Activated CD4-positive, alpha-beta T cell treated with anti-CD3 and anti-CD28 coated beads for 36 hours (primary cell): ENCODE measurements around the gene ABR. TPM values are rescaled to one million over a fixed set of nuclear protein-coding genes. Genes with fewer than 3 reads are reported as not detected.
A peak's percentile ranks its signal among the peaks of the same experiment; 100 is the strongest.

Source experiments
- ATAC-seq: fragments of 200-7000 bp; cut with Tn5 transposase; one replicate; pipeline ENCODE4 v1.10.0; 2021; ENCODE audit warnings: mild to moderate bottlenecking, moderate library complexity
- CTCF ChIA-PET: fragments of 350-600 bp; sonication (Branson Sonifier 250); formaldehyde crosslinking; loops from one replicate; lab custom pipeline; 2021; ENCODE audit warnings: antibody characterized with exemption; lab: Charles Lee
- POLR2A ChIA-PET: fragments of 350-600 bp; sonication (Branson Sonifier 250); formaldehyde crosslinking; loops from one replicate; lab custom pipeline; 2021; ENCODE audit warnings: antibody characterized with exemption, inconsistent platforms; lab: Charles Lee
- DNase-seq: peaks from one replicate; pipeline ENCODE4 v3.0.0-alpha.2; 2020
- H3K27ac Mint-ChIP-seq: one replicate; pipeline ENCODE4 v1.8.0; 2021; ENCODE audit warnings: mixed read lengths
- H3K27me3 Mint-ChIP-seq: one replicate; pipeline ENCODE4 v1.8.0; 2021; ENCODE audit warnings: mixed read lengths
- H3K36me3 Mint-ChIP-seq: one replicate; pipeline ENCODE4 v1.8.0; 2021; ENCODE audit warnings: low read depth, mixed read lengths
- H3K4me1 Mint-ChIP-seq: one replicate; pipeline ENCODE4 v1.8.0; 2021; ENCODE audit warnings: mixed read lengths
- H3K4me3 Mint-ChIP-seq: one replicate; pipeline ENCODE4 v1.8.0; 2021; ENCODE audit warnings: mild to moderate bottlenecking, moderate library complexity, mixed read lengths
- H3K9me3 Mint-ChIP-seq: one replicate; pipeline ENCODE4 v1.8.0; 2021; ENCODE audit warnings: low read depth, mixed read lengths
- intact Hi-C, 2 experiments: fragments of 100-400 bp; cut with DNase I in 1 of 2; cut with micrococcal nuclease in 1 of 2; formaldehyde crosslinking; loops; one replicate each; pipeline versions ENCODE4 v1.14.2 to v1.15.1; 2022 to 2024; cut with DNase I, micrococcal nuclease
- total RNA-seq, 2 experiments: library from RNA; stranded (reverse); gene quantifications; one replicate each; pipeline ENCODE4 v1.2.3, GENCODE V29; 2021

The ABR gene
- total RNA-seq, 2 experiments from 2014 or later: 45.2 to 50.5 TPM

DNA sequence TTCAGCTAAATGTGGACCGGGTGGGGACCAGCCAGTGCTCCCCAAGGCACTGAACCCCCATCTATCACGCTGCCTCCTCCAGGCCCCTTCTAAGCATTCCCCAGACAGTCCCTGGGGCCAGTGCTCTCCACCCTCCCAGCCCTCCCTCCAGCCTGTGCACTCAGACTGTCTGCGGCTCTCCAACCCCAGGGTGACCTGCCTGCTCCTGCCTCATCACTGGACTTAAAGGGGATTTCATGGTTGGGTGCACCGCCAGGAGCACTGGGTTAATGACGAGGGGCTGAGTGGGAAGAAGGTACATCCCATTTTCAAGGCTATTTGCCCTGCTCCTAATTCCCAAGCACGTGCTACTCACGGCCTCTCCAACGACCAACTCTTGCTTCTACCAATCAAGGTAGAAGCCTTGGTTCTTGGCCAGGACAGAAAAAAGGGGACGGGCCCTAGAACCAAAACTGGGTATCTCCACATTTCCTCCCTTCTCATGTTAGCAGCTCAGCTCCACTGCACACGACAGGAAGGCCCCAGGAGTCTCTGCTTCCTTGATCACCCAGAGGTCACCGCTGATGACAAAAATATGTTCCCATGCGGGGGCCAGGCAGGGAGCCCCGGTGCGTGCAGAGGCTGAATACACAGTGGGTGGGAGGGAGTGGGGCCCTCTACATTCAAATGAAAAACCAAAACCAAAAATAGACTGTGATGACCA lies 3.5 kb upstream of the ABR start:
- Mint-ChIP-seq H3K36me3 (no peaks in the 10 kb centered on the region), H3K4me3 (no peak overlapping the region), H3K4me1 (peaks cover 12% of the 10 kb centered on the region), H3K27me3 (peaks cover 6% of the 10 kb centered on the region), H3K27ac (no peak overlapping the region), H3K9me3 (no peaks in the 10 kb centered on the region)
- DNase-seq (peak; percentile 54), ATAC-seq (peak; percentile 42)
- intact Hi-C loops: no loop called here
- ChIA-PET CTCF (interaction anchor here (0.6 to 1.0 kb wide), 2 partner anchors 61 to 87 kb away, joined by 3 read pairs; no protein-coding TSS in a partner anchor), POLR2A (no interaction called here)

DNA sequence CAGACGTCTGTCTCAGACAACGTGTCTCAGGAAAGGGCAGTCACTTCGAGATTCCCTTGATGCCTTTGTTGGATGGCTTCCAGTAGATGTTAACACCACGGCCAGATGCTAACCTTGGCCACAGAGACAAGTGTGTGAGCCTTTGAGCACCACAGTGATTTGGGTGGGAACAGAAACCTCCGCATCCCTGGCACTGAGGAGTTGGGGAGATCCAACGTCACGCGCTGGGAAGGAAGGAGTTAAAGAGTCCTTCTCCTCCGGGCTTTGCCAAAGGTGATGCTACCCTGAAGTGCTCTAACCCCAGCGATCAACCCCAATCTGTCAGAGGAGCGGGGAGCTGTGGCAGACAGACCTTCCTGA lies 3.0 kb upstream of the ABR start:
- H3K36me3 Mint-ChIP-seq: no peaks in the 10 kb centered on the region
- no peak for DNase-seq
- no peak for ATAC-seq
- no peaks in the 10 kb centered on the region for H3K9me3 Mint-ChIP-seq
- CTCF ChIA-PET: interaction anchor here (0.6 kb wide), 1 partner anchor 60 kb away, joined by 3 read pairs; no protein-coding TSS in a partner anchor
- peaks cover 6% of the 10 kb centered on the region for H3K27me3 Mint-ChIP-seq
- POLR2A ChIA-PET: no interaction called here
- peaks cover 12% of the 10 kb centered on the region for H3K4me1 Mint-ChIP-seq
- H3K27ac Mint-ChIP-seq: no peak overlapping the region
- no peak overlapping the region for H3K4me3 Mint-ChIP-seq
- intact Hi-C loops: no loop called here

DNA sequence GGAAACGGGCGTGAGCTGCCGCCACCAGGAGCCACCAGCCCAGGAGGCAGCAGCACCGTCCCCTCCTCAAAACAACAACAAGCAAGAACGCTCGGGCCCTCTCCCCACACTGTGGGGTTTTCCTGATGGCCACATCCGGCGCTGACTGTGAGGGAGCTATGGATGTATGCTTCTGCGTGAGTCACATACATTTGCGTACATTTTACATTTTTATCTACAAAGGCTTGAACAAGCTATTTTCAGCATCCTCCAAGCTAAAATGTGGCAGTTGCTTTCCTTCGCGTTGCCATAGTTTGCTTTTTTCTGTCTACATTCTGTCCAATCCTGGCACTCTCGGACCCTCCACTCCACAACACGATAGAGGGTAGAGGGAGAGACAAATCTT lies 2.0 kb upstream of the ABR start:
- Mint-ChIP-seq H3K4me3 (no peak overlapping the region), H3K4me1 (peaks cover 12% of the 10 kb centered on the region), H3K9me3 (no peaks in the 10 kb centered on the region), H3K27me3 (peaks cover 4% of the 10 kb centered on the region), H3K27ac (no peak overlapping the region), H3K36me3 (no peaks in the 10 kb centered on the region)
- intact Hi-C loops: loop anchor here in 1 of 2 experiments (2.0 kb wide), 1 partner anchor 73 kb away; no protein-coding TSS in a partner anchor
- DNase-seq (peak; percentile 20), ATAC-seq (no peak)
- ChIA-PET POLR2A (interaction anchor here (0.5 kb wide), 1 partner anchor 1070 kb away, joined by 4 read pairs; no protein-coding TSS in a partner anchor), CTCF (interaction anchor here (1.5 to 1.6 kb wide), 2 partner anchors 58 to 125 kb away, joined by 3 to 6 read pairs; no protein-coding TSS in a partner anchor)

DNA sequence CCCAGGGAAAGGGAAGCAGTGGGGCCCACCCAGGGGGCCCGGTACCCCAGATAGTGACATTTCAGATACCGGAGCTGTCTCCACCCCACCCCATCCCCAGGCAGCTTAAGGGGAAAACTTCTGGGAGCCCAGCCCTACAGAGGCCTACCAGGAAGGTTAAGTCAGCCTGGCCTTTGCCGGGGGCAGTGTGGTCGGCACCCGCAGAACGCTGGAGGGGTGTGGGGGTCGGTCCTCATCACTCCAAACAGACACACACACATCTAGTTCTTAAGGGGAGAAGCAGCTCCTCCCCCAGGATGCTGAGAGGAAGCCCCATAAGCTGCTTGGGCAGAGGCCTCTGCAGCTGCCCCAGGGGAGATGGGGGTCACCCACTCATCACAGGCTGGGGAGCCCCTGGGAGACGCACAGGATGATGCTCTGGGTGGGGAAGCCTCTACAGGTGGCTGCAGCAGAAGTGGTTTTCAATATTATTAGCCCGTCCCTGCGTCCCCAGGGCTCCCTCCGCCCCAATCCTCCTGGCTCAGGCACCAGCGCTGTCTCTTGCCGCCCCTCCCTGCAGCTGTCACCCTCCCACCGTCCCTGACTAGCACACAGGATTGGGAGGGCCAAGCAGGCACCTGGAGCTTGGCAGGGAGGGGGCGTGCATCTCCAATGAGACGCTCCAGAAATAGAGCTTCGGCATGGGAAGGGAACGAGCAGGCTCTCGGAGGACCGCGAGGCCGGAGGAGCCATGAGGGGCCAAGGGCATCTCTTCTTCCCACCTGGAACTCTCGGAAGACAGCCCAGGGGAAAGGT lies 1.4 kb upstream of the ABR start:
- POLR2A ChIA-PET: no interaction called here

DNA sequence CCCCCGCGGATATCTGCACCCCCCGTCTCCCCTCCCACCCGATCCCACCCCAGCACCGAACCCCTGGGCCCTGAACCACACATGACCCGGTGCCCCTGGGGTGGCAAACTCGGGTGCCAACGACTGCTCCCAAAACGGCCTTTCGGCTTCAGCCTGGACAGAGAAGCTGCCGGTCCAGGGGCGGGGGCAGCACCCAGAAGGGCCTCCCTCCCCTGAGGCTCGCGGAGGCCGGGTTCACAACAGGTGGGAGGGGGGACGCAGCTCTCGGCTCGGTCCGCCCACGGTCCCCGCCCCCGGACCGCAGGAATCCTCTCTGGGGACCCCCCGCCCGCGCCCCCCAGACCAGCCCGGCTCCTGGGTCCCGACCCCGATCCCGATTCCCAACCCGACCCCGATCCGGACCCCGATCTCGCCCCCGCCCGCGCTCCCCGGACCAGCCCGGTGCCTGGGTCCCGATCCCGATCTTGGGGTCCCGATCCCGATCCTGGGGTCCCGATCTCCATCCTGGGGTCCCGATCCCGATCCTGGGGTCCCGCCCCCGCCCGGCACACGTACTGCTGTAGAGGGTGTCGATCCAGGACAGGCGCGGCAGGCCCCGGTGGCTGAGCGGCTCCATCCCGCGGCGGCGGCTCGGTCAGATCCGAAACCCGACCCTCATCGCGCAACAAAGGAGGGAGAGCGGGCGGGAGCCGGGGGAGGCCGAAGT lies 516 bp downstream of the ABR start:
- intact Hi-C loops: loop anchor here in 1 of 2 experiments (1.0 kb wide), 1 partner anchor 200 kb away; the partner anchor contains the start of gene NXN
- Mint-ChIP-seq H3K9me3 (no peaks in the 10 kb centered on the region), H3K27me3 (peaks cover 4% of the 10 kb centered on the region), H3K27ac (no peak overlapping the region), H3K4me1 (peaks cover 10% of the 10 kb centered on the region), H3K36me3 (no peaks in the 10 kb centered on the region), H3K4me3 (peak overlapping the region; percentile 59)
- ChIA-PET CTCF (no interaction called here), POLR2A (no interaction called here)
- ATAC-seq (no peak), DNase-seq (peak; percentile 36)

More for the DNA sequence above, 1.4 kb upstream of the ABR start:
- CTCF ChIA-PET: interaction anchor here (0.5 to 1.6 kb wide), 3 partner anchors 58 to 330 kb away, joined by 3 to 6 read pairs (median 3); no protein-coding TSS in a partner anchor
- no peaks in the 10 kb centered on the region for H3K9me3 Mint-ChIP-seq
- ATAC-seq: no peak
- H3K4me3 Mint-ChIP-seq: no peak overlapping the region
- no peak overlapping the region for H3K27ac Mint-ChIP-seq
- peaks cover 4% of the 10 kb centered on the region for H3K27me3 Mint-ChIP-seq
- intact Hi-C loops: loop anchor here in 1 of 2 experiments (1.0 to 2.0 kb wide), 2 partner anchors 22 to 72 kb away; no protein-coding TSS in a partner anchor
- no peaks in the 10 kb centered on the region for H3K36me3 Mint-ChIP-seq
- DNase-seq: peak; percentile 15
- peaks cover 10% of the 10 kb centered on the region for H3K4me1 Mint-ChIP-seq

DNA sequence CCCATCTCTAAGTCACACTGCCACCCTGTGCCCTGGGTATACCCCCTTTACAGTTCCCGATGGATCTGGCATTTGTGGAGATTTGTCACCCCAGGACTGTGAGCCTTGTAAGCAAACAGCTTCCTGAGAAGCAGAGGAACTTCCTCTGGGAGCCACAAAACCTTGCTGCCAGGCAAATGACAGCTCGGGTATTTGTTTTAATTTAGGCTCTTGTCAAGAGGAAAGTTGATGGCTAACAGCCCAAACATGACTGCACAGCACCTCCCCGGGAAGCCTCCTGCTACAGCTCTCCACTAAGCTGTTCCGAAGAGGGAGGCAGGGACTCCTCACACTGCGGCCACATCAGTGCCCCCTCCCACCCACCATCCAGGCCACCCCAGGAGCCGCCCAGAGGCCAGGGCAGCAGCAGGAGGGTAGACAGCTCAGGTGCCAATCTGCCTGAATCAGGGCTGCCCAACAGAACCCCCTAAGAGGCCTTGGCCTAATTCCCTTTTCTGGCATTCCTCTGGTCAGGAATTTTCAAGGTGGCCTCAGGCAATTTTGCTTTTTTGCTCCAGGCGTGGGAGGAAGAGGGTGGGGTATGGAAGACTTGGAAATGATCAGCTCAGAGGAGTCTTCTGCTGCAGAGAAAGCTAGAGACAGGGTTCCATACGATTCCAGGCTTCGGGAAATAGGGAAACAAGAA lies 2.6 kb downstream of the ABR start:
- intact Hi-C loops: no loop called here
- H3K27ac Mint-ChIP-seq: no peak overlapping the region
- H3K36me3 Mint-ChIP-seq: no peaks in the 10 kb centered on the region
- ChIA-PET CTCF (interaction anchor here (0.9 to 2.6 kb wide), 2 partner anchors 10 to 11 kb away, joined by 3 to 15 read pairs; no protein-coding TSS in a partner anchor), POLR2A (no interaction called here)
- peaks cover 4% of the 10 kb centered on the region for H3K4me1 Mint-ChIP-seq
- H3K9me3 Mint-ChIP-seq: no peaks in the 10 kb centered on the region
- ATAC-seq (no peak), DNase-seq (no peak)
- peaks cover 4% of the 10 kb centered on the region for H3K27me3 Mint-ChIP-seq
- H3K4me3 Mint-ChIP-seq: no peak overlapping the region

DNA sequence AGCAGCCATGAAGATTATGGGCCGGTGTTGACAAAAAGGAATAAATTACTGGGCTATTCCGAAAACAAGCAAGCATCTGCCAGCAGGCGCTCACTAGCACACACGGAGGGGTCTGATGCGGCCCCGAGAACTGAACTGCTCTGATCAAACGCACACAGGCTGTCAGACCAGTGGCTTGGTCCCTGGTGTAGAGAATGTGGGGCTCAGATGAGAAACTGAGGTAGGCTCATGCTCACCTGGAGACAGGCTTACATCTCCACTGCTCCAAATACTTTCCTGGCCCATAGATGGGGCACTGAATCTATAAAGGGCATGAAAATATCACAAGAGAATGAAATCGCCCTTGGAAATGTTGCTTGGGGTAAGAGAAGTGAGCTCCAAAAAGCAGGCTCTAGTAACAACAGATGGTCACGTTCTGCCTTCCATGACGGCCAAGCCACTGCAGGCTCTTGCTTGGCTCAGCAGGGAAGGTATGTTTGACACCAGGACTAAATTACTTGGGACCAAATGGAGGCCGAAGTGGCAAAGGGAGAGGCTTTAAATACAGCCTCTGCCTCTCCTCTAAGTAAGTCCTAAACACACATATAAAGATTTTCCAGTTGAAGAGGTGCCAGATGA lies 5.4 kb downstream of the ABR start:
- Mint-ChIP-seq H3K27me3 (peaks cover 4% of the 10 kb centered on the region), H3K9me3 (no peaks in the 10 kb centered on the region), H3K36me3 (no peaks in the 10 kb centered on the region), H3K27ac (no peak overlapping the region), H3K4me1 (peaks cover 4% of the 10 kb centered on the region), H3K4me3 (no peak overlapping the region)
- ATAC-seq (no peak), DNase-seq (no peak)
- intact Hi-C loops: no loop called here
- ChIA-PET CTCF (no interaction called here), POLR2A (no interaction called here)

DNA sequence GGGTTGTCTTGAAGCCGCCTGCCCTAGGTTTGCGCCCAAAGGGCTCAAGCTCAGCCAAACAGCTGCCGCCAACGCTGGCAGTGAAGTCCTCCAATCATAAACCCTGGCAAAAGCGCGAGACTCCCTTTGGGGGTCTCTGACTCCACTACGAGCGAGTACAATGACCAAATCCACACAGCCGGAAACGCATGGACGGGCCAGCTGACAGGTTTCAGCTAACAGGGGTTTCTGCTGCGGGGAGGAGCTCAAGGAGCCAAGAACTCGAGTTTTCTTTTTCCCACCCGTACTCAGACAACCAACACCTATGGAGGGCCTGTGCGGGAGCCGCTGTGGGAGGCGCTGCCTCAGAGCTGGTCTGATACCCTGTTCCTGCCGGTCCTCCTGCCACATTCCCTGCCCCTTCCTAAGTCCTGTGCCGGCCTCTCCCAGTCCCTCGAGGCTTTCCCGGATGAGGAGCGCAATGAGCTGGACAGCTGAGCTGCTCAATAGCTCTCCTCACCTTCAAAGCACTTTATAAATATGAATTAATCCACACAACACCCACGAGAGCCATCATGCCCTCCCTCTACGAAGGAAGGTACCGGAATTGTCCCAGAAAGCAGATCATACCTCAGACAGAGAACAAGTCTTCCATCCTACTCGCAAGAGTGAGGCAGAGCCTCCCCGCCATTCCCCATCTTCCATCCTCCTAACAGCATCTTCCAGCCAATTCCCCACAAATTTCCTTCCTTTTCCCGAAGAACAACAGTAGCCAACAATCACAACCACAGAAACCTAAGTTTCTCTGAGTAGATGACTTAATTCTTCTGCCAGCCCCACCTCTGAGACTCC lies 6.1 kb downstream of the ABR start:
- Mint-ChIP-seq H3K27ac (no peak overlapping the region), H3K27me3 (peaks cover 3% of the 10 kb centered on the region), H3K4me3 (no peak overlapping the region), H3K9me3 (no peaks in the 10 kb centered on the region), H3K4me1 (peaks cover 2% of the 10 kb centered on the region), H3K36me3 (no peaks in the 10 kb centered on the region)
- CTCF ChIA-PET: no interaction called here
- ATAC-seq (no peak), DNase-seq (no peak)
- POLR2A ChIA-PET: no interaction called here
- intact Hi-C loops: no loop called here

DNA sequence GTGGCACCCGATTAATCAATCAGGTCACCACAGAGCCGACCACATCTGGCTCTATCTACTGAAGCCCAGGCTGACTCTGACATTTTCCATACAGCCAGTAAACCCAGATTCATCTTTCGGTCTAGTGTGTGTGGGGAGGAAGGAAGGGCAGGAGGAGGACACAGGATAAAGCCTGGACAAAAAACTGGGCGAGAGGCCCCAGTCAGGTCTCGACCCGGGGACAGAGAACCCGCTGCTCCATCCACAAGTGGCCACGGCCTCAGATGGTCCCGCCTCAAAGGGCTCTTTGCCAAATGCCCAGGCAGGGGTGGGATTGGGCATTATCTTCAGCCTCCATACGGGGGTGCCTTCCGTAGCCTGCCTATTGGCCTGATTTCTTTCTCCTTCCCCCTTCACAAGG lies 7.8 kb downstream of the ABR start:
- intact Hi-C loops: no loop called here
- ATAC-seq: no peak
- no peaks in the 10 kb centered on the region for H3K36me3 Mint-ChIP-seq
- no peaks in the 10 kb centered on the region for H3K27me3 Mint-ChIP-seq
- no peak overlapping the region for H3K27ac Mint-ChIP-seq
- ChIA-PET POLR2A (no interaction called here), CTCF (interaction anchor here (0.7 kb wide), 1 partner anchor 844 kb away, joined by 7 read pairs; no protein-coding TSS in a partner anchor)
- H3K4me3 Mint-ChIP-seq: no peak overlapping the region
- no peaks in the 10 kb centered on the region for H3K9me3 Mint-ChIP-seq
- no peaks in the 10 kb centered on the region for H3K4me1 Mint-ChIP-seq
- DNase-seq: no peak

DNA sequence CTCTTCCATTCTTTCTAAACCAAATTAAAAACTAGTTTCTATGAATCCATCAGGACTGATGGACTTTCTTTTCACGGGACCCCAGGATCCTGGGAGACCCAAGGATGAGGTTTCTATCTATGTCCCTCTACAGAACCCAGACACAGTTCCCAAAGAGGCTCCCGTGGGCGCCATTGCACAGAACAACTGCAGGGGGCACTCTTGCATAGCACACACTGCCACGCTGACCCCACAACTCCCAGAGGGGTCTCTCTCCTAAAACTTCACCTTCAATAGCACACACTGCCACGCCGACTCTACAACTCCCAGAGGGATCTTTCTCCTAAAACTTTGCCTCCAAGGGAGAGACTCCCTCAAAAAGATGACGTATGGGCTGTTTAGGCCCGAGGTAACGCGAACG lies 9.0 kb downstream of the ABR start:
- Mint-ChIP-seq H3K4me1 (no peaks in the 10 kb centered on the region), H3K4me3 (no peak overlapping the region), H3K27ac (no peak overlapping the region), H3K36me3 (no peaks in the 10 kb centered on the region), H3K27me3 (no peaks in the 10 kb centered on the region), H3K9me3 (no peaks in the 10 kb centered on the region)
- ATAC-seq: no peak
- intact Hi-C loops: no loop called here
- POLR2A ChIA-PET: no interaction called here
- DNase-seq: no peak
- CTCF ChIA-PET: no interaction called here
